IPS-NIHi7 (cell line): ENCODE measurements around the gene FKBP15.
"Not testable (repeated sequence)": the region's sequence is repeated elsewhere in the genome, so short reads cannot be mapped to it uniquely, and the experiment has no call there.

ENCODE experiments used
- DNase-seq: peaks from one replicate; pipeline ENCODE4 v3.0.0; 2012; ENCODE audit warnings: mixed read lengths; ENCODE audit errors: extremely low spot score

The FKBP15 gene

GRCh38 chr9:113179839-113180238, 41.2 kb downstream of the FKBP15 start:
- no peak for DNase-seq

GRCh38 chr9:113178087-113178486, 43.0 kb downstream of the FKBP15 start:
- DNase-seq, result no peak

- DNase-seq, result no peak
These were observed 43.8 kb downstream of the FKBP15 start for GRCh38 chr9:113177251-113177650.

GRCh38 chr9:113176803-113177202, 44.3 kb downstream of the FKBP15 start:
- no peak for DNase-seq

GRCh38 chr9:113173341-113173740, 47.7 kb downstream of the FKBP15 start:
- DNase-seq, result no peak

- DNase-seq, result no peak
These were observed 52.3 kb downstream of the FKBP15 start for GRCh38 chr9:113168809-113169208.

- DNase-seq, result no peak
These were observed 55.0 kb downstream of the FKBP15 start for GRCh38 chr9:113166039-113166438.

GRCh38 chr9:113164536-113165300, 56.4 kb downstream of the FKBP15 start:
- no peak for DNase-seq

GRCh38 chr9:113163001-113163400, 58.1 kb downstream of the FKBP15 start:
- no peak for DNase-seq

GRCh38 chr9:113160571-113160970, 60.5 kb downstream of the FKBP15 start:
- peak; percentile 62 for DNase-seq

- DNase-seq, result no peak
These were observed 62.6 kb downstream of the FKBP15 start for GRCh38 chr9:113158446-113158845.

- no peak for DNase-seq
These were observed 64.2 kb downstream of the FKBP15 start for GRCh38 chr9:113156880-113157279.

- DNase-seq, result no peak
These were observed 65.0 kb downstream of the FKBP15 start for GRCh38 chr9:113155911-113156588.

- no peak for DNase-seq
These were observed 66.1 kb downstream of the FKBP15 start for GRCh38 chr9:113154946-113155345.

- DNase-seq, result no peak
These were observed 66.6 kb downstream of the FKBP15 start for GRCh38 chr9:113154471-113154870.

GRCh38 chr9:113153599-113153998, 67.5 kb downstream of the FKBP15 start:
- DNase-seq, result no peak

GRCh38 chr9:113152699-113153098, 68.4 kb downstream of the FKBP15 start:
- DNase-seq, result no peak

- no peak for DNase-seq
These were observed 69.1 kb downstream of the FKBP15 start for GRCh38 chr9:113151696-113152630.

- DNase-seq, result peak; percentile 98
These were observed 70.1 kb downstream of the FKBP15 start, which contains the start of gene SLC31A2 for GRCh38 chr9:113150670-113151611. TSS of gene SLC31A2 (plus strand) at chr9:113151007. CDS start at chr9:113151075, 68 bp downstream.

GRCh38 chr9:113149561-113149960, 71.5 kb downstream of the FKBP15 start:
- not testable (repeated sequence) for DNase-seq
